Lower leg skin (tissue), 3 donors: ENCODE data around the gene STEAP3.

Experiments
- POLR2A ChIP-seq, 2 donors: fragments of 450-650 bp; IDR thresholded peaks; one replicate each; pipeline ENCODE4 v1.6.1; 2016 to 2017; ENCODE audit warnings: antibody characterized with exemption in 2 of 2, mild to moderate bottlenecking in 1 of 2, moderate library complexity in 1 of 2
- TF ChIP-seq, protein P1 (sequence below), 3 donors: fragments of 450-650 bp; IDR thresholded peaks; one replicate each; pipeline ENCODE4 v1.5.1; 2016; ENCODE audit warnings: antibody characterized with exemption in 3 of 3, mild to moderate bottlenecking in 3 of 3, moderate library complexity in 2 of 3

DNA sequence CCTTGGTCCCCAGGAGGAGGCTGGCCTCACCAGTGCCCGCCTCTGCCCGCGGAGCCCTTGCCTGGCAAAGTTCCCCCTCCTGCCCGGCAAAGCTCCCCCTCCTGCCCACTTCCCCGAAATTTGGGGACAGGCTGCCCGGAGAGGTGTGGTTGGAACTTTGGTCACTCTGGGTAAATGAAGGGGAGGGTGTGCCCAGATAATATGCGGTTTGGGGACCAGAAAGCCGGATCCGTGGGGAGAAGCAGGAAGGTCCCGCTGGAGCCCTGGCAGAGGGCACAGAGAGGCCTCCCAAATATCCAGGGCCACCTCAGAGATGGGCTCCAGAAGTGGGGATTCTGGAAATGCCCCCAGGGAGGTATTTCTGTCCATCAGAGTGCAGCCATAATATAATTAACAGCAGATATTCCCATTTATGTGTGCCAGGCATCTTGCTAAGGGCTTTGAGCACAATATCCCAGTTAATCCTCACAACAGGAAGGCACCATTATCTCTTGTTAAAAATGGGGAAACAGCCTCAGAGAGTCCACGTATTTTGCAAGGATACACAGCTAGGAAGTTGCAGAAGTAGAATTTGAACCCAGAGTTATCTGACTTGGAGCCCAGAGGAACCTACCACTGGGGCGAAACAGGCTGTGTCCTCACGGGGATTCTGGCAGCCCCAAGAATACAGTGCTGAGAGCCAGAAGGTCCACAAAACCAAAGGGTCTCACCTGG lies 914 bp downstream of the STEAP3 start:
- TF ChIP-seq, protein P1, sequence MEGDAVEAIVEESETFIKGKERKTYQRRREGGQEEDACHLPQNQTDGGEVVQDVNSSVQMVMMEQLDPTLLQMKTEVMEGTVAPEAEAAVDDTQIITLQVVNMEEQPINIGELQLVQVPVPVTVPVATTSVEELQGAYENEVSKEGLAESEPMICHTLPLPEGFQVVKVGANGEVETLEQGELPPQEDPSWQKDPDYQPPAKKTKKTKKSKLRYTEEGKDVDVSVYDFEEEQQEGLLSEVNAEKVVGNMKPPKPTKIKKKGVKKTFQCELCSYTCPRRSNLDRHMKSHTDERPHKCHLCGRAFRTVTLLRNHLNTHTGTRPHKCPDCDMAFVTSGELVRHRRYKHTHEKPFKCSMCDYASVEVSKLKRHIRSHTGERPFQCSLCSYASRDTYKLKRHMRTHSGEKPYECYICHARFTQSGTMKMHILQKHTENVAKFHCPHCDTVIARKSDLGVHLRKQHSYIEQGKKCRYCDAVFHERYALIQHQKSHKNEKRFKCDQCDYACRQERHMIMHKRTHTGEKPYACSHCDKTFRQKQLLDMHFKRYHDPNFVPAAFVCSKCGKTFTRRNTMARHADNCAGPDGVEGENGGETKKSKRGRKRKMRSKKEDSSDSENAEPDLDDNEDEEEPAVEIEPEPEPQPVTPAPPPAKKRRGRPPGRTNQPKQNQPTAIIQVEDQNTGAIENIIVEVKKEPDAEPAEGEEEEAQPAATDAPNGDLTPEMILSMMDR (IDR thresholded peaks at IDR 0.05) = no peak
- TF ChIP-seq POLR2A (IDR thresholded peaks at IDR 0.05) = no peak
